GM12801 (cell line): ENCODE data around the gene PAGE4.

Source experiments
- CTCF ChIP-seq: IDR thresholded peaks from one replicate; pipeline ENCODE4 v1.5.1; 2011; ENCODE audit warnings: control low read depth; ENCODE audit not compliant: insufficient read length; ENCODE audit errors: extremely low read depth

The PAGE4 gene

GRCh38 chrX:49850028-49850427 lies 20.9 kb downstream of the PAGE4 start:
- TF ChIP-seq CTCF, result no peak

DNA sequence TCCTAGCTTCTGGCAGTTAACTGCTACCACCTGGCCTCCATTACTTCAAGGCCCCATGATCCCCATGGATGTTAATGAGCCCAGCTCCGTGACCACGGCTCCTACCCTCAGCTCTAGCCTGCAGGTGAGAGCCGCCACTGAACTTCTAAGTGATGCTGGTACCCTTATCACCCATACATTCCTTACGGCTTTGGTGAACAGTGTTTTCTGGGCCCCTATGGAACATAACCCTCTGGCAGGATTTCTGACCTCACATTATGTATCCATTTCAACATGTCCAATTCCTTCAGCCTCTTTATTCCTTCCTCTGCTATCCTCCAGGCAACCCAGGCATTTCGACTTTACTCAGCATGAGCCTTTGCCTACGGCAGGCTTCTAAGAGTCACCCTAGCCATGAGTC lies 24.6 kb downstream of the PAGE4 start:
- no peak for TF ChIP-seq CTCF

GRCh38 chrX:49856819-49857218 lies 27.7 kb downstream of the PAGE4 start:
- no peak for TF ChIP-seq CTCF

DNA sequence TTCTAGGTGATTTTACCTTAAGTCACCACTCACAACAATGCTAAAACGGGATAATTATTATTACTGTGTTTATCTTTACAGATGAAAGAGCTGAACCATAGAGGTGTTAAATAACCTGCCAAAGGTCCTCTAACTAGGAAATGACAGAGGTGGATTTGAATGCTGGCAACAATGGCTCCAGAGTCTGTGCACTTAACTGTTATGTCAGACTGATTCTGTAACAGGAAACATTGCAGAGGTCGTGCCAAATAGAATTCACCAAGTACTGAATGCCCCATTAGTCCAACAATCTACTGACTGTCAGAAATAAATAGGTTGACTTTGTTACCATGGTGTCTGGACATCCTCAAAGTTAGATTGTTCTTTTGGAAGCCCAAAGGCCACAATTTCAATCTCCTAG lies 29.2 kb downstream of the PAGE4 start:
- no peak for TF ChIP-seq CTCF

DNA sequence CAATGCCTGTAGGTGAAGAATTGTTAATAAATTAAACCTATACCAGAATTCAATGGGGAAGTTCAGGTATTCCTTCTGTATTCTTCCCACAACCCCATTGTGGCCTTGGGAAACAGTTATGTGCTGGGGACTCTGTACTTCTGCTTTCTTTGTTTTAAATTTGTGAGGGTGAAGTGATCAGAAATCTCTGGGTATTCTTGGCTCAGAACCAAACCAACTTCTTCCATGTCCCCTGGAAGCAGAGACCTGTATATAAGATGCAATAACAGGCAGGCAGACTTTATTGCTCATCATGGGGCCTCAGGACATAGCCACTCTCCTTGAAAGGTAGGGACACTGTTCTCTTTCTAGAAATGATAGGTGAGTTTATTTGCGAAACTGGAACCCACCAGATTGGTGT lies 30.4 kb downstream of the PAGE4 start:
- no peak for TF ChIP-seq CTCF

GRCh38 chrX:49860867-49861535 lies 31.9 kb downstream of the PAGE4 start:
- no peak for TF ChIP-seq CTCF

GRCh38 chrX:49862093-49862492 lies 33.0 kb downstream of the PAGE4 start:
- no peak for TF ChIP-seq CTCF
